Neutrophil (primary cell): ENCODE measurements around the gene RHOBTB1.

Experiments used
- H3K27ac ChIP-seq: fragments of 200-600 bp; sonication (generic); 2 replicates; pipeline ENCODE4 v1.5.1; 2016; ENCODE audit warnings: mild to moderate bottlenecking, moderate library complexity
- H3K27me3 ChIP-seq: fragments of 200-600 bp; sonication (generic); 2 replicates; pipeline ENCODE4 v1.6.0; 2016; ENCODE audit warnings: mild to moderate bottlenecking
- H3K36me3 ChIP-seq: fragments of 200-600 bp; sonication (generic); 2 replicates; pipeline ENCODE4 v1.5.1; 2017
- H3K4me1 ChIP-seq, 2 experiments: fragments of 200-600 bp in 1 of 2; sonication (generic) in 1 of 2; 1 replicate in 1 of 2; 2 replicates in 1 of 2; pipeline versions ENCODE4 v1.5.1 to v1.6.1; 2013 to 2016; ENCODE audit warnings: low read depth in 1 of 2, low read length in 1 of 2, mild to moderate bottlenecking in 1 of 2, moderate library complexity in 1 of 2; ENCODE audit not compliant: control insufficient read depth in 1 of 2, insufficient read depth in 1 of 2
- H3K4me3 ChIP-seq, 2 experiments: fragments of 200-600 bp in 1 of 2; sonication (generic) in 1 of 2; 1 replicate in 1 of 2; 2 replicates in 1 of 2; pipeline ENCODE4 v1.5.1; 2013 to 2016; ENCODE audit warnings: low read depth in 1 of 2, low read length in 1 of 2, mild to moderate bottlenecking in 1 of 2, moderate library complexity in 1 of 2
- H3K9me3 ChIP-seq: fragments of 200-600 bp; sonication (generic); 2 replicates; pipeline ENCODE4 v1.5.1; 2016
- CTCF ChIP-seq: fragments of 200-600 bp; sonication (generic); IDR thresholded peaks from 2 replicates; pipeline ENCODE4 v1.5.1; 2016; ENCODE audit warnings: antibody characterized with exemption

The RHOBTB1 gene

GRCh38 chr10:60863796-60864195, 80.2 kb downstream of the RHOBTB1 start:
- Histone ChIP-seq H3K4me1 (no peaks in the 10 kb centered on the region), H3K27ac (no peak overlapping the region), H3K4me3 (no peak overlapping the region), H3K36me3 (no peaks in the 10 kb centered on the region), H3K9me3 (no peaks in the 10 kb centered on the region), H3K27me3 (no peaks in the 10 kb centered on the region)
- no peak for TF ChIP-seq CTCF

- TF ChIP-seq CTCF = no peak
- Histone ChIP-seq H3K27me3 (no peaks in the 10 kb centered on the region), H3K36me3 (no peaks in the 10 kb centered on the region), H3K4me3 (no peak overlapping the region), H3K4me1 (no peaks in the 10 kb centered on the region), H3K27ac (no peak overlapping the region), H3K9me3 (no peaks in the 10 kb centered on the region)
Measured at GRCh38 chr10:60862517-60862916, 81.5 kb downstream of the RHOBTB1 start.

- Histone ChIP-seq H3K27me3 (no peaks in the 10 kb centered on the region), H3K9me3 (no peaks in the 10 kb centered on the region)
Measured at GRCh38 chr10:60856405-60856804, 87.6 kb downstream of the RHOBTB1 start.

GRCh38 chr10:60853637-60854036, 90.3 kb downstream of the RHOBTB1 start:
- Histone ChIP-seq H3K9me3 (no peaks in the 10 kb centered on the region), H3K27me3 (no peaks in the 10 kb centered on the region), H3K27ac (no peak overlapping the region), H3K36me3 (no peaks in the 10 kb centered on the region), H3K4me3 (no peak overlapping the region), H3K4me1 (no peaks in the 10 kb centered on the region)
- no peak for TF ChIP-seq CTCF

More at GRCh38 chr10:60856405-60856804, 87.6 kb downstream of the RHOBTB1 start:
- no peak for TF ChIP-seq CTCF
- Histone ChIP-seq H3K4me1 (no peaks in the 10 kb centered on the region), H3K4me3 (no peak overlapping the region), H3K36me3 (no peaks in the 10 kb centered on the region), H3K27ac (no peak overlapping the region)

- Histone ChIP-seq H3K36me3 (no peaks in the 10 kb centered on the region), H3K27ac (no peak overlapping the region), H3K27me3 (no peaks in the 10 kb centered on the region)
Measured at GRCh38 chr10:60853107-60853506, 90.9 kb downstream of the RHOBTB1 start.

More at GRCh38 chr10:60853107-60853506, 90.9 kb downstream of the RHOBTB1 start:
- no peak overlapping the region for H3K4me3 ChIP-seq
- no peaks in the 10 kb centered on the region for H3K9me3 ChIP-seq
- no peak for TF ChIP-seq CTCF
- H3K4me1 ChIP-seq = no peaks in the 10 kb centered on the region
